Fibroblast of the aortic adventitia (primary cell): ENCODE measurements around the gene CRIP3. TPM values are rescaled to one million over a fixed set of nuclear protein-coding genes. Genes with fewer than 3 reads are reported as not detected.
A peak's percentile ranks its signal among the peaks of the same experiment; 100 is the strongest.

Source experiments
- DNase-seq: peaks from one replicate; pipeline ENCODE4 v3.0.0-alpha.2; 2010; ENCODE audit warnings: low read depth
- H3K4me3 ChIP-seq: 2 replicates; pipeline ENCODE4 v1.5.1; 2011; ENCODE audit warnings: low read depth, mild to moderate bottlenecking, control low read depth, low read length, moderate library complexity
- total RNA-seq: library from RNA; depleted of rRNA; stranded (reverse); fragments of >200 nt; gene quantifications from 2 replicates; pipeline ENCODE4 v1.2.3, GENCODE V29; 2012; ENCODE audit warnings: low replicate concordance
- TF ChIP-seq, protein P1 (sequence below): IDR thresholded peaks from 2 replicates; pipeline ENCODE4 v1.5.1; 2011; ENCODE audit warnings: mild to moderate bottlenecking, low read length, control low read depth, inconsistent platforms; ENCODE audit not compliant: insufficient read depth

The CRIP3 gene
- total RNA-seq, 1 donor = not detected

GRCh38 chr6:43291708-43292107, 16.9 kb downstream of the CRIP3 start:
- DNase-seq = no peak
- no peak overlapping the region for H3K4me3 ChIP-seq
- TF ChIP-seq, protein P1, sequence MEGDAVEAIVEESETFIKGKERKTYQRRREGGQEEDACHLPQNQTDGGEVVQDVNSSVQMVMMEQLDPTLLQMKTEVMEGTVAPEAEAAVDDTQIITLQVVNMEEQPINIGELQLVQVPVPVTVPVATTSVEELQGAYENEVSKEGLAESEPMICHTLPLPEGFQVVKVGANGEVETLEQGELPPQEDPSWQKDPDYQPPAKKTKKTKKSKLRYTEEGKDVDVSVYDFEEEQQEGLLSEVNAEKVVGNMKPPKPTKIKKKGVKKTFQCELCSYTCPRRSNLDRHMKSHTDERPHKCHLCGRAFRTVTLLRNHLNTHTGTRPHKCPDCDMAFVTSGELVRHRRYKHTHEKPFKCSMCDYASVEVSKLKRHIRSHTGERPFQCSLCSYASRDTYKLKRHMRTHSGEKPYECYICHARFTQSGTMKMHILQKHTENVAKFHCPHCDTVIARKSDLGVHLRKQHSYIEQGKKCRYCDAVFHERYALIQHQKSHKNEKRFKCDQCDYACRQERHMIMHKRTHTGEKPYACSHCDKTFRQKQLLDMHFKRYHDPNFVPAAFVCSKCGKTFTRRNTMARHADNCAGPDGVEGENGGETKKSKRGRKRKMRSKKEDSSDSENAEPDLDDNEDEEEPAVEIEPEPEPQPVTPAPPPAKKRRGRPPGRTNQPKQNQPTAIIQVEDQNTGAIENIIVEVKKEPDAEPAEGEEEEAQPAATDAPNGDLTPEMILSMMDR = no peak

- DNase-seq = no peak
Observed at GRCh38 chr6:43290905-43291355, 17.7 kb downstream of the CRIP3 start.

DNA sequence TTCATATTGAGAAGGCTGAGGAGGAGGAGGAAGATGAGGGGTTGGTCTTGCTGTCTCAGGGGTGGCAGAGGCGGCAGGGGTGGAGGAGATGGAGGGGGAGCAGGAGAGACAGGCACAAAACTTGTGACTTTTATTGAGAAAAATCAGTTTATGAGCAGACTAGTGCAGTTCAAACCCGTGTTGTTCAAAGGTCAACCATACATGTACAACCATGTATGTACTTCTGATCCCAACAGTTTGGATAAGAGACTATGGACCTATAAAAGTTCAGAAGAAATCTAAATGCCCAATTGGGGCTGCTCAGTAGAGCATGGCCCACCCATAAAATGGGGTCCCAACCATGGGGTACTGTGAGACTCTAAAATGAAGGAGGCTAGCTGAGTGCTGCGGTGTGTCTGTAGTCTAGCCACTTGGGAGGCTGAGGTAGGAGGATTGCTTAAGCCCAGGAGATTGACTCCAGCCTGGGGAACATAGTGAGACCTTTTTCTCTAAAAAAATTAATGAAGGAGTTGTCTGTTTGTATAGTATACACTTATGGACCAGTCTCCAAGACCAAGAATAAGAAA, 18.2 kb downstream of the CRIP3 start:
- no peak overlapping the region for H3K4me3 ChIP-seq
- TF ChIP-seq, protein P1 = no peak
- no peak for DNase-seq

More at GRCh38 chr6:43290905-43291355, 17.7 kb downstream of the CRIP3 start:
- TF ChIP-seq, protein P1 = no peak
- no peak overlapping the region for H3K4me3 ChIP-seq

- no peak overlapping the region for H3K4me3 ChIP-seq
- TF ChIP-seq, protein P1 = no peak
- DNase-seq = no peak
Observed at GRCh38 chr6:43287717-43288679, 20.6 kb downstream of the CRIP3 start.

DNA sequence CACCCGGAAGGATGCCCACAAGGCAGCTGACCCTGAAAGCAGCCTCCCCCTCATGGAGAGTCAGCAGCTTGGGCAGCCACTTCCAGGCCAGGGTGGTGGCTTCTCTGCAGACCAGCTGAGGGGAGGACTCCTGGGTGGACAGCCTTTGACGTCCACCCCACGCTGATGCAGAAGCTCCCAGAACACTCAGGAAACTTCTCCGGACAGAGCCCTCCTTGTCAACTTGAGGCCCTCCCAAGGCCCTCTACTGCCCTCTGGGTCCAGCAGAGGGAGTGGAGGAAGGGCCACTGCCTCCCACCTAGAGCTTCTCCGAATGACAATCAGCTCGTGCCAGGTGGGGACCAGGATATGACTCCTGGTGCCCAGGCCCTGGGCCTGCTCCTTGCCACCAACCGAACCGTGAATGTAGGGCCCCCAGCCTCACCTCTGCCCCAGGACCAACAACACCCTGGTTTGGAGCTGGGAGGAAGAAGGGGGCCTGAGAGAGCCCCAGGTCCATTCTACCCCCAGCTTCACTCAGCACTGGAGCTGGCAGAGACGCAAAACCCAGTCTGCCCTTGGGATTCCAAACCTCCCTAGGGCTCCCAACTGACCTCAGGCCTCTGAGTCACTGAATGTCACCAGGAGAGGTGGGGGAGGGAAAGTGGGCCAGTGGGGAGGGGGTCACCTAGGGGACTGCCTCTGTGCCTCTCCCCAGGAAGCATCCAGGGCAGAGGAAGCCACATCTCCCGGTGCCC, 21.5 kb downstream of the CRIP3 start:
- DNase-seq = no peak
- TF ChIP-seq, protein P1 = peak; percentile 7

DNA sequence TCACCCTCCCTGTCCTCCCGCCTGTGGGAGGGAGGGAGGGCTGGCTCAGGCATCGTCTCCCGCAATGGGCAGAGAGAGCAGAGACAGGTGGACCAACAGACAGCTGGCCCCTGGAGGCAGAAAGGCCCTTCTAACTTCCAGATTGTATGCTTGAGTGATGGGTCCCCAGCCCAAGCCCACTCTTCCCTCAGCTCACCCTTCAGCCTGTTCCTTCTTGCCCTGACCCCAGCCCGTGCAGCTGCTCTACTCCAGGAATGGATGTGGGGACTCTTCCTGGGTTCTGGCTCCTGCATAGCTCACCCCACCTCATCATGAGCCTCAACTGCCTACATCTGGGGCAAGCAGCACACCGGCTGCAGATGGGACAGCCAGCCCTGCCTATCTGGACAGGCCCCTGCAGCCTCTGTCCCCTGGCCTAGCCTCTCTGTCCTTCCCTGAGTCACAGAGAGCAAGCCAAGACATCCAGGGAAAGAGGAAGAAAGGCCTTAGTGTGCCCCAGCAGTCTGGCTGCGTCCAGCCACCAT, 22.1 kb downstream of the CRIP3 start:
- TF ChIP-seq, protein P1 = no peak
- no peak overlapping the region for H3K4me3 ChIP-seq
- no peak for DNase-seq

More for the DNA sequence above, 21.5 kb downstream of the CRIP3 start:
- no peak overlapping the region for H3K4me3 ChIP-seq
